ENCODE data around the gene GNG3.
A peak's percentile ranks its signal among the peaks of the same experiment; 100 is the strongest.
"Not testable (repeated sequence)": the region's sequence is repeated elsewhere in the genome, so short reads cannot be mapped to it uniquely, and the experiment has no call there.

Gene GNG3

DNA sequence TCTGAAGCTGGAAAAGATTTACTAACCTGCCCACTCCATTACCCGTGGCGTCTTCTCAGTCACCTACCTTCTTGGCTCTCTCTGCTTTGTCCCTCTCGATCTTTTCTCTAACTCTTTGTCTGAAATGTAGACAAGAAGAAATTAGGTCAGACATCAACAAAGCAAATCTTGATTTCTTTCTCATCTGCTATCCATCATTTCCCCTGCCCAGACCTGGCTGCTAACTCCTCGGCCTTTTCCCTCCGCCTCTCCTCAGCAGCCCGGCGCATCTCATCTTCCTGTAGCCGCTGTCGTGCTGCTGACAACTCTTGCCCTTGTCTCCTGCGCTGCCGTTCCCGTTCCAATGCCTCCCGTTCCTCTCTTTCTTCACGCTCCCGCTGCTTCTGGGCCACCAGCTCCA is 29.8 kb upstream of the GNG3 start:
- H3K4me3 Mint-ChIP-seq = peak overlapping the region; percentile 86
- no peaks in the 10 kb centered on the region for H3K9me3 Mint-ChIP-seq
- peak overlapping the region; percentile 93 for H3K27ac Mint-ChIP-seq
- peaks cover 54% of the 10 kb centered on the region for H3K4me1 Mint-ChIP-seq
- DNase-seq (no peak), ATAC-seq (no peak)
- H3K36me3 Mint-ChIP-seq (ENCODE audit: low read depth) = peaks cover 31% of the 10 kb centered on the region
- no peaks in the 10 kb centered on the region for H3K27me3 Mint-ChIP-seq

- Mint-ChIP-seq H3K36me3 (ENCODE audit: low read depth) (peaks cover 24% of the 10 kb centered on the region), H3K27ac (peak overlapping the region; percentile 93), H3K4me1 (peaks cover 47% of the 10 kb centered on the region), H3K27me3 (no peaks in the 10 kb centered on the region), H3K9me3 (no peaks in the 10 kb centered on the region), H3K4me3 (peak overlapping the region; percentile 86)
- DNase-seq (no peak), ATAC-seq (no peak)
These were observed 29.1 kb upstream of the GNG3 start for GRCh38 chr11:62678433-62678769.

DNA sequence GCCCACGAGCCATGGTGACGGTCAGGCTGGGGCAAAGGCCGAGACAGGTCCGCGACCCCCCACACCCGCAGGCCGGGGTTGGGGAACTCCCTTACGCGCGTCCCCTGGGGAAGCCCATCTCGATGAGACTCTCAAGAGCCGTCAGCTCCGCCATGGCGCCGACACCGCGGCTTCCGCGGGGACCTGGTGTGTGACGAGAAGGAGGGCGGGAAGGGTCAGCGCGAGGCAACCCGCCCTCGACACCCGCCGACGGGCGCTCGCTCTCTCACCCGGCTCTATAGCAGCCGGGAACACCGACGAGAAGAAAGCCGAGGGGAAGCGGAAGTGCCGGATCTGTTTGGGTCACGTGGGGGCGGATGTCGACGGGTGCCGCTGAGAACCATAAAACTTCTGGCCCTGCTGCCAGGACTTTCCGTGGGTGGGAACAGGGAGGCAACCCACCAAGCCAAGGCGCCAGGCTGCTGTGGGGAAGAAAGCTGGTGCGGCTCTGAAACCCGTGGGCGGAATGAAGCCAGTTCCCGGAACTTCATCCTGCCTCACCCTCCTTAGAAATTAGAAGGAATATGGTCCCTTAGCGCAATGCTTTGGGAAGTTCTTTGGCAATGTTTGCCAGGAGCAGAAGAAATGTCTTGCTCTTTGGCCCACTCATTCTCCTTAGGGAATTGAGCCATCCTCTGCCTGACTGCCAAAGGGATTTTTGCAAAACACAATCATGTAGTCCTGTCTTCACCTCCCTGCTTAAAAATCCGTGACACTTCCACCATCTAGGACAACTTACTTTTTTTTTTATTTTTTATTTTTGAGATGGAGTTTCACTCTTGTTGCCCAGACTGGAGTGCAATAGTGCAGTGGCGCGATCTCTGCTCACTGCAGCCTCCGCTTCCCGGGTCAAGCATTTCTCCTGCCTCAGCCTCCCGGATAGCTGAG is 28.4 kb upstream of the GNG3 start, which contains the start of gene UBXN1:
Gene UBXN1 (minus strand): TSS at position 304 of the 927 bp plus-strand sequence. CDS start 150 bp downstream, at position 154.
- peak; percentile 89 for DNase-seq
- peaks cover 42% of the 10 kb centered on the region for H3K4me1 Mint-ChIP-seq
- peak within 1 kb of the TSS; percentile 93 for H3K27ac Mint-ChIP-seq
- no peaks in the 10 kb centered on the region for H3K27me3 Mint-ChIP-seq
- peaks cover 24% of the 10 kb centered on the region for H3K36me3 Mint-ChIP-seq (ENCODE audit: low read depth)
- H3K9me3 Mint-ChIP-seq = no peaks in the 10 kb centered on the region
- peak; percentile 79 for ATAC-seq
- H3K4me3 Mint-ChIP-seq = peak within 1 kb of the TSS; percentile 86

- H3K36me3 Mint-ChIP-seq (ENCODE audit: low read depth) = peaks cover 18% of the 10 kb centered on the region
- ATAC-seq (peak; percentile 86), DNase-seq (no peak)
- H3K9me3 Mint-ChIP-seq = no peaks in the 10 kb centered on the region
- peak overlapping the region; percentile 56 for H3K27ac Mint-ChIP-seq
- peaks cover 40% of the 10 kb centered on the region for H3K4me1 Mint-ChIP-seq
- no peak overlapping the region for H3K4me3 Mint-ChIP-seq
- H3K27me3 Mint-ChIP-seq = no peaks in the 10 kb centered on the region
These were observed 26.6 kb upstream of the GNG3 start for GRCh38 chr11:62680825-62681240.

DNA sequence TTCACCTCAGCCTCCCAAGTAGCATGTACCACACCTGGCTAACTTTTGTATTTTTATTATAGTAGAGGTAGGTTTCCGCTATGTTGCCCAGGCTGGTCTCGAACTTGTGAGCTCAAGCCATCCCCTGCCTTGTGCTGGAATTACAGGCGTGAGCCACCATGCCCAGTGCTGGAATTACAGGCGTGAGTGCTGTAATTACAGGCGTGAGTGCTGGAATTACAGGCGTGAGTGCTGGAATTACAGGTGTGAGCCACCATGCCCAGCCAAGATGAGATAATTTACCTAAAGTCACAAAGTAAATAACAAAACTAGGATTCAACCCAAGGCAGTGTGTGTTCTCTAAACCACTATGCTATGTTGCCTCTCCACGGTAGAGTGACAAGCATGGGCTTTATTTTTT is 25.0 kb upstream of the GNG3 start:
- Mint-ChIP-seq H3K9me3 (no peaks in the 10 kb centered on the region), H3K27me3 (peaks cover 4% of the 10 kb centered on the region), H3K36me3 (ENCODE audit: low read depth) (peaks cover 8% of the 10 kb centered on the region), H3K4me1 (peaks cover 28% of the 10 kb centered on the region), H3K4me3 (no peak overlapping the region), H3K27ac (no peak overlapping the region)
- ATAC-seq (no peak), DNase-seq (no peak)

- Mint-ChIP-seq H3K36me3 (ENCODE audit: low read depth) (peaks cover 22% of the 10 kb centered on the region), H3K4me1 (no peaks in the 10 kb centered on the region), H3K4me3 (no peak overlapping the region), H3K27me3 (peaks cover 8% of the 10 kb centered on the region), H3K9me3 (no peaks in the 10 kb centered on the region), H3K27ac (no peak overlapping the region)
- DNase-seq = no peak
- ATAC-seq = no peak
These were observed 19.7 kb upstream of the GNG3 start for GRCh38 chr11:62687508-62688396.

DNA sequence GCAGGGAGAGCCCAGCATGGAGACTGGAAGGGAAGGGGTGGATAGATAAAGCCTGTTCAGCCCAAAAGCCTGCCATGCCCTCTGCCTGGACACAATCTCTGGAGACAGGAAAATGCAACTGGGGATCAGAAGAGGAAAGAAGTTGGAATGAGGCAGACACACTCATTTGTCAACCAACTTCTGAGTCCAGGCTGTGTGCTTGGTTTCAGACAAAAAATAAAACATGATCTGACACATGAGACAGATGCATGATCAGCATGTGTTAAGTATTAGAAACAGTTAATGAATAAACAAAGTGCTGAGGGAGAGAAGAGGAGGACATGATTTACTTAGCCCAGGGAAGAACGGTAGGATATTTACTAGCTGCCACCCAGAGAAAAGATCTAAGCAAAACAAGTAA is 19.0 kb upstream of the GNG3 start:
- H3K36me3 Mint-ChIP-seq (ENCODE audit: low read depth) = peaks cover 24% of the 10 kb centered on the region

DNA sequence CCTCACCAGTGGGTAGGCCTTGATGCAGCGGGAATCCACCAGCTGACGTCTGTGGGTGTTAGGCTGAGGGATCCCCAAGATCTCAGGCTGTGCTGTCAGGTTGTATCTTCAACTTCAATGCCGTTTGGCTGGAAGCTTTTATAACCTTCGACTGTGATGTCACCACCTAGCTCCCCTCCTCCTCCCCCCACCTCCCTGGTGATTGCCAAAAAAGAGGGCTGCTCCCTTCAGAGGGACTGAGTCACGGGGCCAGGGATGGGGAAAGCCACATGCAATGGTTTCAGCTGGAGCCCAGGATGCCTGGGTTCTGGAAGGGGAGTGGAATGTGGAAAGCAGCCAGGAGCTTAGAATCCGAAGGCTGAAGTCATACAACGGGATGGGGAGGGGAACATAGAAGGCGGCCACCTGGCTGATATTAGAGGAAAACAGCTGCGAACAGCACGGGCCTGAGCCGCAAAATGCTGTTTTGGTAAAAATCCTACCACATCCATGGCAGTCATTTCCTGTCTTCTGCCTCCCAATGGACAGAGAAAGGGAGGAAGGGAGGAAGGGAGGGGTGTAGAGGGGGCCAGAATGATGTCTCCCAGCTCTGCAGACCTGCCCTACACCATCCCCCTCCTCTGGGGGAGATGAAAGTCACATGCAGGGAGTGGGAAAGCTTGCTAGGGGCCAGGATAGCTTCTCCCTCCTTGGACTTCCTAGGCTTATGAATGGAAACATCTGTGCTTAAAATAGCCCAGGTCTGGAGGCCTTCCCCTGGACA is 17.9 kb upstream of the GNG3 start, which contains the start of gene LRRN4CL:
Gene LRRN4CL (minus strand): TSS at position 110 of the 763 bp plus-strand sequence. CDS start 1,022 bp downstream, outside the sequence.
- H3K9me3 Mint-ChIP-seq = no peaks in the 10 kb centered on the region
- no peak within 1 kb of the TSS for H3K27ac Mint-ChIP-seq
- ATAC-seq = no peak
- peaks cover under 1% of the 10 kb centered on the region for H3K4me1 Mint-ChIP-seq
- H3K27me3 Mint-ChIP-seq = peaks cover 8% of the 10 kb centered on the region
- peaks cover 24% of the 10 kb centered on the region for H3K36me3 Mint-ChIP-seq (ENCODE audit: low read depth)
- H3K4me3 Mint-ChIP-seq = no peak within 1 kb of the TSS
- DNase-seq = no peak

More for the DNA sequence above, 19.0 kb upstream of the GNG3 start:
- Mint-ChIP-seq H3K4me1 (no peaks in the 10 kb centered on the region), H3K27me3 (peaks cover 8% of the 10 kb centered on the region), H3K27ac (no peak overlapping the region), H3K4me3 (no peak overlapping the region), H3K9me3 (no peaks in the 10 kb centered on the region)
- DNase-seq (no peak), ATAC-seq (no peak)

DNA sequence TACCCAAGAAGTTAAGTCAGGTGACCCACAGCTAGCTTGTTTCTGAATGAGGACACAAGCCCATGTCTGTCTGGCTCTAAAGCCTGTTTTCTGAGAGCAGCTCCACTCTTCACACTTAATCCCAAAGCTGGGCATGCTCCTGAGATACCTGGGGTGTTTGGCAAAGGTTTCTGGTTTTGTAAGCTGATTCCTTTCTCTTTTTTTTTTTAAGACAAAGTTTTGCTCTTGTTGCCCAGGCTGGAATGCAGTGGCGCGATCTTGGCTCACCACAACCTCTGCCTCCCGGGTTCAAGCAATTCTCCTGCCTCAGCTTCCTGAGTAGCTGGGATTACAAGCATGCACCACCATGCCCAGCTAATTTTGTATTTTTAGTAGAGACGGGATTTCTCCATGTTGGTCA is 13.9 kb upstream of the GNG3 start:
- H3K36me3 Mint-ChIP-seq (ENCODE audit: low read depth) = peaks cover 26% of the 10 kb centered on the region
- DNase-seq, ATAC-seq, H3K27ac Mint-ChIP-seq, H3K4me1 Mint-ChIP-seq, H3K27me3 Mint-ChIP-seq, H3K9me3 Mint-ChIP-seq, H3K4me3 Mint-ChIP-seq: not testable (repeated sequence)

GRCh38 chr11:62694455-62695167 is 12.9 kb upstream of the GNG3 start:
- Mint-ChIP-seq H3K4me3 (no peak overlapping the region), H3K4me1 (peaks cover 3% of the 10 kb centered on the region), H3K9me3 (no peaks in the 10 kb centered on the region), H3K27me3 (no peaks in the 10 kb centered on the region), H3K27ac (peak overlapping the region; percentile 58), H3K36me3 (ENCODE audit: low read depth) (peaks cover 22% of the 10 kb centered on the region)
- DNase-seq (peak; percentile 79), ATAC-seq (peak; percentile 74)

- peaks cover 16% of the 10 kb centered on the region for H3K36me3 Mint-ChIP-seq (ENCODE audit: low read depth)
- no peak for ATAC-seq
- H3K9me3 Mint-ChIP-seq = no peaks in the 10 kb centered on the region
- no peaks in the 10 kb centered on the region for H3K27me3 Mint-ChIP-seq
- DNase-seq = no peak
- peaks cover 20% of the 10 kb centered on the region for H3K4me1 Mint-ChIP-seq
- H3K4me3 Mint-ChIP-seq = no peak overlapping the region
- H3K27ac Mint-ChIP-seq = no peak overlapping the region
These were observed 5.2 kb upstream of the GNG3 start for GRCh38 chr11:62702246-62702645.

- not testable (repeated sequence) for H3K9me3 Mint-ChIP-seq, DNase-seq, ATAC-seq, H3K27me3 Mint-ChIP-seq, H3K27ac Mint-ChIP-seq, H3K4me3 Mint-ChIP-seq
- peaks cover 37% of the 10 kb centered on the region for H3K4me1 Mint-ChIP-seq
- H3K36me3 Mint-ChIP-seq (ENCODE audit: low read depth) = peaks cover 21% of the 10 kb centered on the region
These were observed 3.6 kb upstream of the GNG3 start for GRCh38 chr11:62703921-62704320.

GRCh38 chr11:62705413-62705812 is 2.1 kb upstream of the GNG3 start:
- DNase-seq (no peak), ATAC-seq (no peak)
- Mint-ChIP-seq H3K27ac (peak overlapping the region; percentile 58), H3K36me3 (ENCODE audit: low read depth) (peaks cover 28% of the 10 kb centered on the region), H3K27me3 (no peaks in the 10 kb centered on the region), H3K4me3 (peak overlapping the region; percentile 85), H3K4me1 (peaks cover 50% of the 10 kb centered on the region), H3K9me3 (no peaks in the 10 kb centered on the region)
